ENCODE results near the gene KRT33B. TPM values are rescaled to one million over a fixed set of nuclear protein-coding genes. Genes with fewer than 3 reads are reported as not detected.

Gene KRT33B
- total and polyA plus RNA-seq, 2 of the 13 experiments (the other 11 are each of a cell fraction or from before 2014, with no cell fraction given), result not detected

GRCh38 chr17:41404024-41404671, 34.5 kb upstream of the KRT33B start (continued):
- TF ChIP-seq NR0B2 (CRISPR knock-in tag; IDR thresholded peaks at IDR 0.05) (no peak), KAT8 (CRISPR knock-in tag; IDR thresholded peaks at IDR 0.05) (no peak; the same call in 1 of the 2 replicates), ZBTB7A (CRISPR knock-in tag; IDR thresholded peaks at IDR 0.05) (no peak), CREBL2 (CRISPR knock-in tag; IDR thresholded peaks at IDR 0.05; ENCODE audit: borderline replicate concordance) (no peak), STAT6 (CRISPR knock-in tag; IDR thresholded peaks at IDR 0.05; ENCODE audit: borderline replicate concordance) (no peak), AGO2 (optimal IDR thresholded peaks at IDR 0.05; ENCODE audit: low read depth, low read length) (no peak), ZBTB2 (CRISPR knock-in tag; IDR thresholded peaks at IDR 0.05; ENCODE audit: low read depth) (no peak), STAT5B (CRISPR knock-in tag; IDR thresholded peaks at IDR 0.05) (no peak), ZNF784 (CRISPR knock-in tag; IDR thresholded peaks at IDR 0.05; ENCODE audit: borderline replicate concordance) (no peak), ZNF253 (CRISPR knock-in tag; IDR thresholded peaks at IDR 0.05; ENCODE audit: borderline replicate concordance) (no peak), ONECUT2 (CRISPR knock-in tag; IDR thresholded peaks at IDR 0.05) (no peak), RBM22 (optimal IDR thresholded peaks at IDR 0.05; ENCODE audit: low read length) (no peak), SOX5 (CRISPR knock-in tag; IDR thresholded peaks at IDR 0.05; ENCODE audit: borderline replicate concordance) (peak; percentile 95), CEBPB (IDR thresholded peaks at IDR 0.05; ENCODE audit: borderline replicate concordance, low read depth, low read length) (peak; percentile 73), ZNF720 (CRISPR knock-in tag; IDR thresholded peaks at IDR 0.05) (no peak), CBX1 (IDR thresholded peaks at IDR 0.05; ENCODE audit: low read depth) (no peak), ZNF7 (CRISPR knock-in tag; IDR thresholded peaks at IDR 0.05) (no peak), MIER3 (CRISPR knock-in tag; IDR thresholded peaks at IDR 0.05; ENCODE audit: borderline replicate concordance) (no peak), SMYD3 (CRISPR knock-in tag; IDR thresholded peaks at IDR 0.05) (no peak), SRF (IDR thresholded peaks at IDR 0.05; ENCODE audit: low read depth, low read length) (peak; percentile 88; the same call in 1 of the 2 replicates), ZNF770 (CRISPR knock-in tag; IDR thresholded peaks at IDR 0.05) (no peak), ELF3 (CRISPR knock-in tag; IDR thresholded peaks at IDR 0.05) (no peak), RORA (CRISPR knock-in tag; IDR thresholded peaks at IDR 0.05) (no peak), ZSCAN25 (CRISPR knock-in tag; IDR thresholded peaks at IDR 0.05) (no peak)
